ENCODE results near the gene RANGRF.

The RANGRF gene

DNA sequence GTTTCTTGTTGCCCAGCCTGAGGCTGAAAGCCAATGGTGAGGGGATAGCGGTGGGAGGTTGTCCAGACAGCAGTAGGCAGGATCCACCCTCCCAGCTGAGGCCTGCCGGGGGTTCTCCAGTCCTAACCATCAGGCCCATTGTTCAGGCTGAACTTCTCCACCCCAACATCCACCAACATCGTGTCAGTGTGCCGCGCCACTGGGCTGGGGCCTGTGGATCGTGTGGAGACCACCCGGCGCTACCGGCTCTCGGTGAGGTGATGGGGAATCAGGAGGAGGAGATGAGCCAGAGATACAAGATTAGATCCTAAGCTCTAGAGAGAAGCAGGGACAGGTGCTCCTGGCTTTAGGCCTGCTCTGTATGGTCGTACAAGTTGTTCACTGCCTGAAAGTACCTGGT is 33.6 kb upstream of the RANGRF start:
- H3K36me3 ChIP-seq (ENCODE audit: control insufficient read depth in 1 of 2, insufficient read depth in 2 of 2, low read depth in 1 of 2, low read length in 2 of 2), result peaks cover 34 to 47% of the 10 kb centered on the region in 2 experiments
- H3K79me1 ChIP-seq (replicated peaks; ENCODE audit: low read length, poor library complexity, severe bottlenecking), result peaks cover 28% of the 10 kb centered on the region
- no peaks in the 10 kb centered on the region for H3K9me3 ChIP-seq (ENCODE audit: control insufficient read depth, low read length)
- H4K91ac ChIP-seq (ENCODE audit: low read length), result no peak overlapping the region
- no peak overlapping the region for H2BK120ac ChIP-seq (ENCODE audit: low read depth, low read length)
- H3K4me3 ChIP-seq (ENCODE audit: insufficient read depth in 1 of 2, low read depth in 1 of 2, low read length in 2 of 2), result no peak overlapping the region
- H3K18ac ChIP-seq (ENCODE audit: low read depth in 1 of 2, low read length in 2 of 2), result no peak overlapping the region
- no peaks in the 10 kb centered on the region for H3K27me3 ChIP-seq (ENCODE audit: control insufficient read depth in 1 of 2, insufficient read depth in 1 of 2, low read length in 2 of 2)
- no peak overlapping the region for H3K4me2 ChIP-seq (ENCODE audit: low read length, poor library complexity, severe bottlenecking)
- H2BK15ac ChIP-seq (ENCODE audit: low read depth, poor library complexity, severe bottlenecking), result no peak overlapping the region
- H4K8ac ChIP-seq (ENCODE audit: low read length), result no peak overlapping the region
- H2AK5ac ChIP-seq (ENCODE audit: low read length, severe bottlenecking), result no peak overlapping the region
- no peak for DNase-seq
- no peak overlapping the region for H3K9ac ChIP-seq (ENCODE audit: low read length)
- H3K4me1 ChIP-seq (ENCODE audit: control insufficient read depth, insufficient read depth, low read depth, low read length), result no peaks in the 10 kb centered on the region
- no peak overlapping the region for H3K23ac ChIP-seq (ENCODE audit: low read length in 2 of 2)
- no peak overlapping the region for H3K14ac ChIP-seq (ENCODE audit: low read length in 2 of 2)
- WGBS, result over 99% methylated on average over 10 of the region's 11 CpGs
- no peak overlapping the region for H3K27ac ChIP-seq (ENCODE audit: low read length, poor library complexity, severe bottlenecking)
- H3K4ac ChIP-seq (ENCODE audit: low read depth in 1 of 2, low read length in 2 of 2), result no peak overlapping the region
- H2AFZ ChIP-seq (ENCODE audit: low read depth, low read length), result no peak overlapping the region
- no peak overlapping the region for H2BK12ac ChIP-seq (ENCODE audit: low read length in 2 of 2)
- no peak overlapping the region for H2BK5ac ChIP-seq (ENCODE audit: low read depth, low read length, poor library complexity, severe bottlenecking)

DNA sequence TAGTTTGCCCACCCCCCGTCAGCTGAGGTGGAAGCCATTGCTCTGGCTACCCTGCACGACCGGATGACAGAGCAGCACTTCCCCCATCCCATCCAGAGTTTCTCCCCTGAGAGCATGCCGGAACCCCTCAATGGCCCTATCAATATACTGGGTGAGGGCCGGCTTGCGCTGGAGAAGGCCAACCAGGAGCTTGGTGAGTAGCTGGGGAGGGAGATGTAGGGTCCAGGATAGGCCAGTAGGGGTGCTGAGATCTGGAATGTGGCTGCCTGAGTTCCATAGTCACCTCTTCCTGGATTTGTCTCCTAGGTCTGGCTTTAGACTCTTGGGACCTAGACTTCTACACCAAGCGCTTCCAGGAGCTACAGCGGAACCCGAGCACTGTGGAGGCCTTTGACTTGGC is 33.0 kb upstream of the RANGRF start:
- Histone ChIP-seq H2AK5ac (ENCODE audit: low read length, severe bottlenecking) (no peak overlapping the region), H2BK15ac (ENCODE audit: low read depth, poor library complexity, severe bottlenecking) (no peak overlapping the region), H3K79me1 (replicated peaks; ENCODE audit: low read length, poor library complexity, severe bottlenecking) (peaks cover 22% of the 10 kb centered on the region), H3K27me3 (ENCODE audit: control insufficient read depth in 1 of 2, insufficient read depth in 1 of 2, low read length in 2 of 2) (no peaks in the 10 kb centered on the region), H2AFZ (ENCODE audit: low read depth, low read length) (no peak overlapping the region), H4K8ac (ENCODE audit: low read length) (no peak overlapping the region), H3K4ac (ENCODE audit: low read depth in 1 of 2, low read length in 2 of 2) (no peak overlapping the region), H3K14ac (ENCODE audit: low read length in 2 of 2) (no peak overlapping the region), H3K23ac (ENCODE audit: low read length in 2 of 2) (no peak overlapping the region), H2BK12ac (ENCODE audit: low read length in 2 of 2) (no peak overlapping the region), H2BK120ac (ENCODE audit: low read depth, low read length) (no peak overlapping the region), H3K18ac (ENCODE audit: low read depth in 1 of 2, low read length in 2 of 2) (no peak overlapping the region), H3K27ac (ENCODE audit: low read length, poor library complexity, severe bottlenecking) (no peak overlapping the region), H3K36me3 (ENCODE audit: control insufficient read depth in 1 of 2, insufficient read depth in 2 of 2, low read depth in 1 of 2, low read length in 2 of 2) (peaks cover 35 to 53% of the 10 kb centered on the region in 2 experiments), H2BK5ac (ENCODE audit: low read depth, low read length, poor library complexity, severe bottlenecking) (no peak overlapping the region), H3K4me1 (ENCODE audit: control insufficient read depth, insufficient read depth, low read depth, low read length) (no peaks in the 10 kb centered on the region), H3K4me3 (ENCODE audit: insufficient read depth in 1 of 2, low read depth in 1 of 2, low read length in 2 of 2) (no peak overlapping the region), H3K9ac (ENCODE audit: low read length) (no peak overlapping the region), H4K91ac (ENCODE audit: low read length) (no peak overlapping the region), H3K4me2 (ENCODE audit: low read length, poor library complexity, severe bottlenecking) (no peak overlapping the region), H3K9me3 (ENCODE audit: control insufficient read depth, low read length) (no peaks in the 10 kb centered on the region)
- peak; percentile 10 for DNase-seq
- 98% methylated on average over 8 of the region's 9 CpGs for WGBS

DNA sequence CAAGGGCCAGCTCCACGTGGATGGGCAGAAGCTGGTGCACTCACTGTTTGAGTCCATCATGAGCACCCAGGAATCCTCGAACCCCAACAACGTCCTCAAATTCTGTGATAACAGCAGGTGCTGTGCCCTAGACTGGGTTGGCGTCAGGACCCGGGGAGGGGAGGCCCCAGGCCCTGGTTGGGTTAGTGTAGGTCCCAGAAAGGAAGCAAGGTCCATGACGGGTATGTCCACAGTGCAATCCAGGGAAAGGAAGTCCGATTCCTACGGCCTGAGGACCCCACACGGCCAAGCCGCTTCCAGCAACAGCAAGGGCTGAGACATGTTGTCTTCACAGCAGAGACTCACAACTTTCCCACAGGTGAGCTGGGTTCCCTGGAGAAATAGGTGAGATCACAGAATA is 32.2 kb upstream of the RANGRF start:
- no peaks in the 10 kb centered on the region for H3K27me3 ChIP-seq (ENCODE audit: control insufficient read depth in 1 of 2, insufficient read depth in 1 of 2, low read length in 2 of 2)
- H3K18ac ChIP-seq (ENCODE audit: low read depth in 1 of 2, low read length in 2 of 2), result no peak overlapping the region
- no peak for DNase-seq
- H2AFZ ChIP-seq (ENCODE audit: low read depth, low read length), result no peak overlapping the region
- H2BK12ac ChIP-seq (ENCODE audit: low read length in 2 of 2), result no peak overlapping the region
- 94% methylated on average over 10 of the region's 10 CpGs for WGBS
- no peak overlapping the region for H4K91ac ChIP-seq (ENCODE audit: low read length)
- H3K9me3 ChIP-seq (ENCODE audit: control insufficient read depth, low read length), result no peaks in the 10 kb centered on the region
- no peak overlapping the region for H3K4ac ChIP-seq (ENCODE audit: low read depth in 1 of 2, low read length in 2 of 2)
- no peak overlapping the region for H3K27ac ChIP-seq (ENCODE audit: low read length, poor library complexity, severe bottlenecking)
- H4K8ac ChIP-seq (ENCODE audit: low read length), result no peak overlapping the region
- H3K23ac ChIP-seq (ENCODE audit: low read length in 2 of 2), result no peak overlapping the region
- H3K36me3 ChIP-seq (ENCODE audit: control insufficient read depth in 1 of 2, insufficient read depth in 2 of 2, low read depth in 1 of 2, low read length in 2 of 2), result peaks cover 38 to 53% of the 10 kb centered on the region in 2 experiments
- H2BK5ac ChIP-seq (ENCODE audit: low read depth, low read length, poor library complexity, severe bottlenecking), result no peak overlapping the region
- no peak overlapping the region for H2BK120ac ChIP-seq (ENCODE audit: low read depth, low read length)
- no peaks in the 10 kb centered on the region for H3K4me1 ChIP-seq (ENCODE audit: control insufficient read depth, insufficient read depth, low read depth, low read length)
- H3K4me2 ChIP-seq (ENCODE audit: low read length, poor library complexity, severe bottlenecking), result no peak overlapping the region
- H2AK5ac ChIP-seq (ENCODE audit: low read length, severe bottlenecking), result no peak overlapping the region
- peaks cover 17% of the 10 kb centered on the region for H3K79me1 ChIP-seq (replicated peaks; ENCODE audit: low read length, poor library complexity, severe bottlenecking)
- no peak overlapping the region for H3K4me3 ChIP-seq (ENCODE audit: insufficient read depth in 1 of 2, low read depth in 1 of 2, low read length in 2 of 2)
- H3K9ac ChIP-seq (ENCODE audit: low read length), result no peak overlapping the region
- H3K14ac ChIP-seq (ENCODE audit: low read length in 2 of 2), result no peak overlapping the region
- H2BK15ac ChIP-seq (ENCODE audit: low read depth, poor library complexity, severe bottlenecking), result no peak overlapping the region

DNA sequence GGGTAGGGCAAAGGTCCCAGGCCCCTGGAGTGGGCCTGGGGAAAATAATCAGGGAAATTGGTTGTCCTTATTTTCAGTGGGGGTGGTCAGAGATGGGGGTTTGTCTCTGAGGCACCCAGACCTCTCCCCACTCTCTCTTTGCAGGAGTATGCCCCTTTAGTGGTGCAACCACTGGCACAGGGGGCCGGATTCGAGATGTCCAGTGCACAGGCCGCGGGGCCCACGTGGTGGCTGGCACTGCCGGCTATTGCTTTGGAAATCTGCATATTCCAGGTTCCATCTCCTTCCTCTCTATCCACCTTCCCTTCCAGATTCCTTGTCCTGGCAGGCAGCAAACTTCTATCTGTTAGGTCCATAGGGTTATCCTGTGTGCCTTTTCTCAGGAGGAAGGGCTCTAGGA is 31.8 kb upstream of the RANGRF start:
- Histone ChIP-seq H3K79me1 (replicated peaks; ENCODE audit: low read length, poor library complexity, severe bottlenecking) (peaks cover 15% of the 10 kb centered on the region), H2AK5ac (ENCODE audit: low read length, severe bottlenecking) (no peak overlapping the region), H3K9ac (ENCODE audit: low read length) (no peak overlapping the region), H3K4me3 (ENCODE audit: insufficient read depth in 1 of 2, low read depth in 1 of 2, low read length in 2 of 2) (no peak overlapping the region), H4K91ac (ENCODE audit: low read length) (no peak overlapping the region), H3K27me3 (ENCODE audit: control insufficient read depth in 1 of 2, insufficient read depth in 1 of 2, low read length in 2 of 2) (no peaks in the 10 kb centered on the region), H2BK15ac (ENCODE audit: low read depth, poor library complexity, severe bottlenecking) (no peak overlapping the region), H3K14ac (ENCODE audit: low read length in 2 of 2) (no peak overlapping the region), H4K8ac (ENCODE audit: low read length) (no peak overlapping the region), H3K36me3 (ENCODE audit: control insufficient read depth in 1 of 2, insufficient read depth in 2 of 2, low read depth in 1 of 2, low read length in 2 of 2) (peaks cover 41 to 57% of the 10 kb centered on the region in 2 experiments), H3K4me1 (ENCODE audit: control insufficient read depth, insufficient read depth, low read depth, low read length) (no peaks in the 10 kb centered on the region), H3K27ac (ENCODE audit: low read length, poor library complexity, severe bottlenecking) (no peak overlapping the region), H2BK120ac (ENCODE audit: low read depth, low read length) (no peak overlapping the region), H3K23ac (ENCODE audit: low read length in 2 of 2) (no peak overlapping the region), H3K4ac (ENCODE audit: low read depth in 1 of 2, low read length in 2 of 2) (no peak overlapping the region), H3K4me2 (ENCODE audit: low read length, poor library complexity, severe bottlenecking) (no peak overlapping the region), H3K18ac (ENCODE audit: low read depth in 1 of 2, low read length in 2 of 2) (no peak overlapping the region), H2BK5ac (ENCODE audit: low read depth, low read length, poor library complexity, severe bottlenecking) (no peak overlapping the region), H2BK12ac (ENCODE audit: low read length in 2 of 2) (no peak overlapping the region), H2AFZ (ENCODE audit: low read depth, low read length) (no peak overlapping the region), H3K9me3 (ENCODE audit: control insufficient read depth, low read length) (no peaks in the 10 kb centered on the region)
- 100% methylated on average over 4 of the region's 6 CpGs for WGBS
- DNase-seq, result no peak

Data from mesenchymal stem cell (in vitro differentiated cells and primary cell).